ENCODE results near the gene ADGRB2.
A peak's percentile ranks its signal among the peaks of the same experiment; 100 is the strongest.

Gene ADGRB2

DNA sequence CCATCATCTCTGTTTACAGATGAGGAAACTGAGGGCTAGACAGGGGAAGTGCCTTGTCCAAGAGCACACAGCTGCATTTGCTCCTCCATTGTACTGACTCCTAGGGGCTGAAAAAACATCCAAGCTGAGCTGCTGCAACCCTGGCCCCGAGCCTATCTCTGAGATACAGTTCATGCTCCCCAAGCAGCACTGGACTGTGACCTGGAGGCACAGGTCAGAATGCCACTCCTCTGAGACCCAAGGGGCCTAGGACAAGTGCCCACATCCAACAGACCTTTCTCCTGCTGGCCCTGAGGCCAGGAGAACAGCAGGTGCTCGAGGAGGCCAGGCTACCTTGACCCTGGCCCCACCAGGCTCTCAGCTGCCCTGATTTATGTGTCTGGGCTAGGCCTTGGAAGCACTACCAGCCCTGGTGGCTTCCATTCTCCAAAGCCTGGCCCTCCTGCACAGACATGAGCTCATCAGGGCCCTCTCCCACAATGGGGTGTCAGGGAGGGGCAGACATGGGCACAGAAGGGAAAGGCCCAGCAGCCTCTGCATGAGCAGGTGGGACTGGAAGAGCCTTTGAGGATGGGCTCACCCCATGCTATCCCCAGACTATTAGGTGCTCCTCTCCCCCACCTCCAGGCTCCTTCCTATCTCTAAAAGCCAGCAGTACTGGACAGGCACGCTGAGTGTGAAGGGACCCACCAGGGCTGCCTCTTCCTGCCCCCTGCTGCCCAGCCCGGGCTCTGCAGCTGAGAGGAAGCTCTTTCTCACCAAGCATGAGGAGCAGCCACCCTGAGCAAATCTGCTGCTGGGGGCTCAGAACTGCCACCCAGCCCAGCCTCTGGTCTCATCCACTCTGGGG lies 18.8 kb downstream of the ADGRB2 start:
- peaks cover 15% of the 10 kb centered on the region for H3K4me1 ChIP-seq (ENCODE audit: control insufficient read depth, insufficient read depth, low read depth, low read length)
- no peak overlapping the region for H3K4me3 ChIP-seq (ENCODE audit: insufficient read depth in 1 of 2, low read depth in 1 of 2, low read length in 2 of 2)
- H4K91ac ChIP-seq (ENCODE audit: low read length), result no peak overlapping the region
- H2BK15ac ChIP-seq (ENCODE audit: low read depth, poor library complexity, severe bottlenecking), result peak overlapping the region; percentile 17
- H2AK5ac ChIP-seq (ENCODE audit: low read length, severe bottlenecking), result no peak overlapping the region
- no peak overlapping the region for H2BK12ac ChIP-seq (ENCODE audit: low read length in 2 of 2)
- peaks cover 0 to 8% of the 10 kb centered on the region in 2 experiments for H3K36me3 ChIP-seq (ENCODE audit: control insufficient read depth in 1 of 2, insufficient read depth in 2 of 2, low read depth in 1 of 2, low read length in 2 of 2)
- H3K4ac ChIP-seq (ENCODE audit: low read depth in 1 of 2, low read length in 2 of 2), result no peak overlapping the region
- peak overlapping the region; percentile 32 for H3K9ac ChIP-seq (ENCODE audit: low read length)
- no peak overlapping the region for H3K18ac ChIP-seq (ENCODE audit: low read depth in 1 of 2, low read length in 2 of 2)
- H3K14ac ChIP-seq (ENCODE audit: low read length in 2 of 2), result no peak overlapping the region
- H3K4me2 ChIP-seq (ENCODE audit: low read length, poor library complexity, severe bottlenecking), result no peak overlapping the region
- no peak overlapping the region for H2BK5ac ChIP-seq (ENCODE audit: low read depth, low read length, poor library complexity, severe bottlenecking)
- no peak overlapping the region for H2BK120ac ChIP-seq (ENCODE audit: low read depth, low read length)
- no peak overlapping the region for H2AFZ ChIP-seq (ENCODE audit: low read depth, low read length)
- H3K27me3 ChIP-seq (ENCODE audit: control insufficient read depth in 1 of 2, insufficient read depth in 1 of 2, low read length in 2 of 2), result peaks cover 5 to 27% of the 10 kb centered on the region in 2 experiments
- H3K23ac ChIP-seq (ENCODE audit: low read length in 2 of 2), result no peak overlapping the region
- peak; percentile 66 for DNase-seq
- no peaks in the 10 kb centered on the region for H3K9me3 ChIP-seq (ENCODE audit: control insufficient read depth, low read length)
- no peak overlapping the region for H3K27ac ChIP-seq (ENCODE audit: low read length, poor library complexity, severe bottlenecking)
- no peaks in the 10 kb centered on the region for H3K79me1 ChIP-seq (replicated peaks; ENCODE audit: low read length, poor library complexity, severe bottlenecking)
- 50% methylated on average over 4 of the region's 4 CpGs for WGBS
- H4K8ac ChIP-seq (ENCODE audit: low read length), result no peak overlapping the region

DNA sequence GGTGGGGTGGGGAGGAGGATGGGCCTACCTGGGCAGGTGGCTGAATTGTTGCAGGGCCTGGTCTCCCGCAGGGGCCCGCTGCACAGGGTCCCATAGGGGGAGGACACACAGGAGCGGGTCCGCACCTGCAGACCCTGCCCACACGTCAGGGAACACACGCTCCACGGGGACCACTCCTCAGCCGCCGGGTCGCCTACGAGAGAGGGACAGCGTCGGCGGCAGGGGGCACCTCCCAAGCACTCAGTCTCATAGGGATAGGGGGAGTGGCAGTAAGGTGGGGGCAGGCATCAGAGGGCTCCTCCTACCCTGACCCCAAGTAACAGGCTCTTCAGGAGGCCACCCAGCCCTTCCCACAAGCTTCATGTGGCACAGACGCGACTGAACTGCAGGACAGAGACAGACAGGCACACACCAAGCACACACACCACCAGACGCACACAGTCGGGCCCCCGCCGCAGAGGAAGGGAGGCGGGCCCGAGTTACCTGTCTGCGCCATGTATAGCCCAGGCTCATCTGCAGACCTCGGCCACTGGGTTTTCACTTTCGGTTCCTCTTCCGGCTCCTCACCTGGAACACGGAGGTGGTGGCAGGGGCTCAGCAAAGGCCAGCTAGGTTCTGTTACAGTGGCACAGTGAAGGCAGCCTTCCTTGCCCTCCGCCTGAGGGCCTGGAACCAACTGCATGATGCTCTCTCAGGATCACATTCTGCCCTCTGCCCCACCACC lies 19.8 kb downstream of the ADGRB2 start:
- 88% methylated on average over 28 of the region's 28 CpGs for WGBS
- H3K79me1 ChIP-seq (replicated peaks; ENCODE audit: low read length, poor library complexity, severe bottlenecking), result no peaks in the 10 kb centered on the region
- H3K14ac ChIP-seq (ENCODE audit: low read length in 2 of 2), result no peak overlapping the region
- H3K18ac ChIP-seq (ENCODE audit: low read depth in 1 of 2, low read length in 2 of 2), result no peak overlapping the region
- no peak overlapping the region for H2AK5ac ChIP-seq (ENCODE audit: low read length, severe bottlenecking)
- no peak overlapping the region for H3K4me2 ChIP-seq (ENCODE audit: low read length, poor library complexity, severe bottlenecking)
- H3K36me3 ChIP-seq (ENCODE audit: control insufficient read depth in 1 of 2, insufficient read depth in 2 of 2, low read depth in 1 of 2, low read length in 2 of 2), result peaks cover 0 to 8% of the 10 kb centered on the region in 2 experiments
- no peaks in the 10 kb centered on the region for H3K9me3 ChIP-seq (ENCODE audit: control insufficient read depth, low read length)
- H3K4me1 ChIP-seq (ENCODE audit: control insufficient read depth, insufficient read depth, low read depth, low read length), result peaks cover 15% of the 10 kb centered on the region
- no peak overlapping the region for H4K91ac ChIP-seq (ENCODE audit: low read length)
- no peak overlapping the region for H2BK120ac ChIP-seq (ENCODE audit: low read depth, low read length)
- H2AFZ ChIP-seq (ENCODE audit: low read depth, low read length), result no peak overlapping the region
- DNase-seq, result no peak
- no peak overlapping the region for H4K8ac ChIP-seq (ENCODE audit: low read length)
- no peak overlapping the region for H2BK5ac ChIP-seq (ENCODE audit: low read depth, low read length, poor library complexity, severe bottlenecking)
- peak overlapping the region; percentile 21 for H2BK15ac ChIP-seq (ENCODE audit: low read depth, poor library complexity, severe bottlenecking)
- H3K9ac ChIP-seq (ENCODE audit: low read length), result no peak overlapping the region
- peak overlapping the region in 1 of 2 experiments; percentile 41 for H3K4ac ChIP-seq (ENCODE audit: low read depth in 1 of 2, low read length in 2 of 2)
- no peak overlapping the region for H3K27ac ChIP-seq (ENCODE audit: low read length, poor library complexity, severe bottlenecking)
- no peak overlapping the region for H2BK12ac ChIP-seq (ENCODE audit: low read length in 2 of 2)
- H3K27me3 ChIP-seq (ENCODE audit: control insufficient read depth in 1 of 2, insufficient read depth in 1 of 2, low read length in 2 of 2), result peaks cover 5 to 29% of the 10 kb centered on the region in 2 experiments
- no peak overlapping the region for H3K4me3 ChIP-seq (ENCODE audit: insufficient read depth in 1 of 2, low read depth in 1 of 2, low read length in 2 of 2)
- H3K23ac ChIP-seq (ENCODE audit: low read length in 2 of 2), result no peak overlapping the region

DNA sequence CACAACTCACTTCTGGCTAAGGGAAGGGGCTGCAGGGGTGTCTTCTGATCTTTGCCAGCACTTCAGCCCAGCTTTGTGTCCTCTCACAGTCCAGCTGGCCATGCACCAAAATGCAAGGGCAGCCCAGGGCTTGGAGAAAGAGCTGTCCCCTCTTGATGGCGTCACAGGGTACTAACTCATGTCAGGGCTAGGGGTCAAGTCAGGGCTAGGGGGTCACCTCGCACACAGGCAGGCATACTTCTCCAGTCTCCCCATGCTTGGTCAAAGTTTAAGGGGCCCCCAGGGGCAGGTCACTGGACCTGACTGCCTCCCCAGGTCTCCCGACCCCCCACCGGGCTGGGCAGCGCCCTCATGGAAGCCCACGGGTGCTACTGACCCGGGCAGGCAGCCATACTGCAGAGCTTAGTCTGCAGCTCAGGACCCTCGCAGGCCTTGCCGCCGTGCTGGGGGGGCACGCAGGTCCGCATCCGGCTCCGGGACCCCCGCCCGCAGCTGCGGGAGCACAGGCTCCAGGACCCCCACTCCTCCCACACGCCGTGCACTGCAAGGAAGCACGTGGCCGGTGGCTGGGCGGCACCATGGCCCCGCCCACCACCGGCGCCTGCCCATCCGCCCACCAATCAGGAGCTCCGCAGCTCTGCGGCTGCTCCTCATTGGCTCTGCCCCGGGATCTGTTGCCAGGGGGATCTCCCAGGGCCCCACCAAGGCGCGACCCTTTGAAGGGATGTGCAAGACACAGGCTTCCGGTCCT lies 21.5 kb downstream of the ADGRB2 start:
- Histone ChIP-seq H3K79me1 (replicated peaks; ENCODE audit: low read length, poor library complexity, severe bottlenecking) (no peaks in the 10 kb centered on the region), H3K9me3 (ENCODE audit: control insufficient read depth, low read length) (no peaks in the 10 kb centered on the region), H2AFZ (ENCODE audit: low read depth, low read length) (no peak overlapping the region), H3K27me3 (ENCODE audit: control insufficient read depth in 1 of 2, insufficient read depth in 1 of 2, low read length in 2 of 2) (peaks cover 5 to 19% of the 10 kb centered on the region in 2 experiments), H3K9ac (ENCODE audit: low read length) (no peak overlapping the region), H4K8ac (ENCODE audit: low read length) (no peak overlapping the region), H3K4me3 (ENCODE audit: insufficient read depth in 1 of 2, low read depth in 1 of 2, low read length in 2 of 2) (no peak overlapping the region), H3K27ac (ENCODE audit: low read length, poor library complexity, severe bottlenecking) (no peak overlapping the region), H3K18ac (ENCODE audit: low read depth in 1 of 2, low read length in 2 of 2) (no peak overlapping the region), H3K4ac (ENCODE audit: low read depth in 1 of 2, low read length in 2 of 2) (no peak overlapping the region), H2BK120ac (ENCODE audit: low read depth, low read length) (no peak overlapping the region), H2BK15ac (ENCODE audit: low read depth, poor library complexity, severe bottlenecking) (peak overlapping the region; percentile 26), H3K4me1 (ENCODE audit: control insufficient read depth, insufficient read depth, low read depth, low read length) (peaks cover 15% of the 10 kb centered on the region), H4K91ac (ENCODE audit: low read length) (no peak overlapping the region), H2BK5ac (ENCODE audit: low read depth, low read length, poor library complexity, severe bottlenecking) (no peak overlapping the region), H3K36me3 (ENCODE audit: control insufficient read depth in 1 of 2, insufficient read depth in 2 of 2, low read depth in 1 of 2, low read length in 2 of 2) (peaks cover 0 to 8% of the 10 kb centered on the region in 2 experiments), H3K23ac (ENCODE audit: low read length in 2 of 2) (no peak overlapping the region), H3K4me2 (ENCODE audit: low read length, poor library complexity, severe bottlenecking) (no peak overlapping the region), H3K14ac (ENCODE audit: low read length in 2 of 2) (no peak overlapping the region), H2AK5ac (ENCODE audit: low read length, severe bottlenecking) (no peak overlapping the region), H2BK12ac (ENCODE audit: low read length in 2 of 2) (no peak overlapping the region)
- DNase-seq, result no peak
- 89% methylated on average over 32 of the region's 32 CpGs for WGBS

All from mesenchymal stem cell (in vitro differentiated cells and primary cell).